Limb (tissue), 2 donors: Measurements from ENCODE around the gene ANKRD2.
"Not testable (repeated sequence)": the region's sequence is repeated elsewhere in the genome, so short reads cannot be mapped to it uniquely, and the experiment has no call there.

Experiments
- DNase-seq, 2 donors: peaks; one replicate each; pipeline ENCODE4 v3.0.0-alpha.2; 2016; ENCODE audit errors: extremely low spot score in 2 of 2

ANKRD2 gene

DNA sequence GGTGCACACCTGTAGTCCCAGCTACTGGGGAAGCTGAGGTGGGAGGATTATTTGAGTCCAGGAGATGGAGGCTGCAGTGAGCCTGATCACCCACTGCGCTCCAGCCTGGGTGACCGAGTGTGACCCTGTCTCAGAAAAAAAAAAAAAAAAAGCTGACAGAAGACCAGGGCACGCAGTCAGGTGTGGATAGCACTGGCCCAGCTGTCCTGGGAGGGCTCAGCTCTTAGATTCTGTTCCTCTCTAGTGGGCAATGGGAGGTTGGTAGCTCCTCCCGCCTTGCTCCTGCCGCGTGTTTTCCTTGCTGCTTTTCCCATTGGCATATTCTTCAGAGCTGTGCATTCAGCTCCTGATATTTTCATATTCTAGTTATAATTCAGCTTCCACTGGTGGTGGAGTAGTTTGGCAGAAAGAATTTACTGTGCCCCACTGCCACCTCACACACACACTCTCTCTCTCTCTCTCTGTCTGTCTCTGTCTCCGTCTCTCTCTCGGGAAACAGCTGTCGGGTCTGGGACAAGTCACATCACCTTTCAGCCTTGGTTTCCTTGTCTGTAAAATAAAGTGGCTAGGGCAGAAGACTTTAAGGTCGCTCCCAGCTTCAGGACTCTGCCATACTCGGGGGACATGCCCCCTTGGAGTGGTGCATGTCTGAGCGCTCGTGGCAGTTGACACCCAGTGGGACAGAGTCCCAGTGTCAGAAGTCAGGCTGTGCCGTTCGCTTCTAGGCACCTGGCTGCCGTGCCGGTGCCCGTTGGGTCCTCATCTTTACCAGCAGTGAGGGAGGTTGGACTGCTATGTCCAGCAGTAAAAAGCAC, 25.9 kb upstream of the ANKRD2 start:
- no peak for DNase-seq

GRCh38 chr10:97547271-97547600, 25.3 kb upstream of the ANKRD2 start:
- no peak for DNase-seq

DNA sequence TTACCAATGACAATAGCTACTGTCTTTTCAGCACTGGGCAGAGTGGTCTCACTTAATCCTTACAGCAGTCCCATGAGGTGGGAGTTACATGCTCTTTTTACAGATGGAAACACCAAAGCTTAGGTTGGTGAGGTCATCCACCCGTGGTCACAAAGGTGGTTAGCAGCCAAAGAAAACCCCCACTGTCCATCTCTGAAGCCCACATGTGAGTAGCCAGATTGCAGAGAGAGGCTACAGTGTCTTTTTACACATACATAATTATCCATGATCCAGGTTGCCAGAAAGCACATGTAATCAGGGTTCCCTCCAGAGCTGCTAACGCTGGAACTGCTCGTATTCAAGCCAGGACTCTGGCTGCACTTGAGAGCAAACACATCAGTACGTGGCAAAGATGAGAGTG, 24.6 kb upstream of the ANKRD2 start:
- no peak for DNase-seq

DNA sequence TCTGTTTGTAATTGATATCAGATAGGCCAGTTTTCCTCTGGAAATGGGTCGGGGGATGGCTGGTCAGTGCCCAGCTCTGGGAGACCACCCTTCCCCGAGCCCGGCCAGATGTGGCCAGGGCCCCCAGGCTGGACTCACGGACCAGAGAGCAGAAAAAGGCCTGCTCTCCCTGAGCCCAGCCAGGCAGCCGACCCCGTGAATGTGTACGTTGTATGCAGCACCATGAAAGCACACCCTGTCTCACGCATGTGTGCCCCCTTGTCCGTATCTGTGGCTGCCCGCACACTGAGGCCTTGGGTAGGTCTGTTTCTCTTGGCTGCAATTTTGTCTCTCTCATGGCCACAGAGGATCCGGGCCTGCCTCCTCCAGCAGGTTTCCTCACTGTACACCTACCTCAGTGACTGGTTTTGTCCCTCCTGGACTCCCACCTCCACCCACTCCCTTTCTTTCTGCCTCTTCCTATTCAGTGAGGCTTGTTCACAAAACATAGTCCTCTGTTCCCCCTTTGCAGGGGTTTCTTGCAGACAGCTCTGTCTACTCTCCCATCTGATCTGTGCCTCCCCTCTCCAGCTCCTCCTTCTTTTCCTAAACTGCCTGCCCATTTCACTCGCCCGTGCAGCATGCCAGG, 23.6 kb upstream of the ANKRD2 start:
- DNase-seq: no peak

DNA sequence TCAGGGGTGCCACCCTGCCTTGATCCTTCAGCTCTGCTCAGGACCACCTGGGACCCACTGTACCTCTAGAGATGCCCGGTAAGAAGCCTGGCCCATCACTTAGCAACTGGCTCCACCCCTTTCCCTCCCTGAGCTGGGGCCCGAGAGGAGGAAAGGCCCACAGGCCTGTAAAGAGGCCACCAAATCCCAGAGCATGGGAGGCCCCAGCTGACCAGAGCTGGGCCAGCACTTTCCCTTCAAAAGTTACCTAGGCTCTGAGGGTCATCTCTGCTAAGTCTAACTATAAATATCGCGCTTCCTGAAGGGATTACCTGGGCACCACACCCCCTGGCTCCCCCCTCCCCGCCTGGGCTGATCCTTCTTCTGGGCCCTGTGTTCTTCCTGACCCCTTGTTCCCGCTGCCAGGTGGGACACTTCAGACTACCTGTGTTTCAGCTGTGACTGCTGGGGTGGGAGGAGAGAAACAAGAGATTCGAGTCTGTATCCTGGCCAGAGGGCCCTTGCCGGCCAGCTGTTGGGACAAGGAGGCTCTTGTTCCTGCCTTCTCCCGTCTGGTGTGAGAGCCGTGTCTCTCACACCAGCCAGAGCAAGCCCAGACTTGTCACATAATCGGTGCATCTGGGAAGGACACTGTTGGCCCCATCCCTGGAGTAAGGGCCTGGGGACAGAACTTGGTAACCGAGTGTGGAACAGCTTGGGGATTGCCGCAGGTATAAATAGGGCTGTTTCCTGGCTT, 22.8 kb upstream of the ANKRD2 start:
- no peak for DNase-seq

GRCh38 chr10:97550336-97551149, 22.0 kb upstream of the ANKRD2 start:
- DNase-seq: no peak

GRCh38 chr10:97551271-97551670, 21.3 kb upstream of the ANKRD2 start:
- no peak for DNase-seq

DNA sequence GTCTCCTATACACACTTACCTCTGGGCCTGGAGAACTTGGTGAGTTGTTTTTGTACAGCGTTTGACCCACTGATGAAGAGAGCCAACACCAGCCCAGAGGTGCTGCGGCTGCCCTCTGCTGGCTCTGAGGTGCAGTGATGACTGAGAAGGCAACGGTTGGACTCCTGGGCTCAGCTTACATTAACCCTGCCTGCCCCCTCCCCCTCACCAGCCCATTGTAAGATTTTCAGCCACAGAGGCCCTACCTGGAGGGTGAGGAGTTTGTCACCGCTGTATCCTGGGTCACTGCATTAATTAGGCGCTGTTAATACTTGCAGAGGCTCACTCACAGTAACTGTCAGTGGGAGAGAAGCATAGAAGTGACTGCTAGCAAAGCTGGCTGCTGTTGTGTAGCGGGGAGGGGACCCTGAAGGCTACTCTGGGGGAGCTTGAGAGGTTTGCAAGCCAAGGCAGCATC, 19.0 kb upstream of the ANKRD2 start:
- peak in 1 of 2 donors; percentile 77 for DNase-seq

DNA sequence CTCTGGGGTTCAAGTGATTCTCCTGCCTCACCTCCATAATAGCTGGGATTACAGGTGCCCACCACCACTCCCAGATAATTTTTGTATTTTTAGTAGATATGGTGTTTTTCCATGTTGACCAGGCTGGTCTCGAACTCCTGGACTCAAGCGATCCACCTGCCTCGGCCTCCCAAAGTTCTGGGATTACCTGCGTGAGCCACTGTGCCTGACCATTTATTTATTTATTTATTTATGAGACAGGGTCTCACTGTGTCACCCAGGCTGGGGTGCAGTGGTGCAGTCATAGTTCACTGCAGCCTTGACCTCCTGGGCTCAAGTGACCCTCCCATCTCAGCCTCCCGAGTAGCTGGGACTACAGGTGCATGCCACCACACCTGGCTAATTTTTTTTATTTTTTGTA, 18.2 kb upstream of the ANKRD2 start:
- DNase-seq: not testable (repeated sequence)

DNA sequence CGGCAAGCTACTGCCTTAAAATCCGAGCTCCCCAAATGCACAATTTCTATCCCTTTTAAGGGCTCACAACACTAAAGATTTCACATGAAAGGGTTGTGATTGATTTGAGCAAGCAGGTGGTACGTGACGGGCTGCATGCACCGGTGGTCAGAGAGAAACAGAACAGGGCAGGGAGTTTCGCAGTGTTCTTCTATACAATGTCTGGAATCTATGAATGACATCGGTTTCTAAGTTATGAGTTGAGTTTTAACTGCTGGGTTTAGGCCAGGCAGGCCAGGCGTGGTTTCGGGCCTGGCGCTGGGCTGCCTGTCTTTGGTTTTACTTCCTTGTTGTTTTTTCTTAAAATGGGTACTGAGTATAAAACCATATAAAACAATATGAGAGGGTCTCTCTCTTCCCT, 17.0 kb upstream of the ANKRD2 start:
- not testable (repeated sequence) for DNase-seq

DNA sequence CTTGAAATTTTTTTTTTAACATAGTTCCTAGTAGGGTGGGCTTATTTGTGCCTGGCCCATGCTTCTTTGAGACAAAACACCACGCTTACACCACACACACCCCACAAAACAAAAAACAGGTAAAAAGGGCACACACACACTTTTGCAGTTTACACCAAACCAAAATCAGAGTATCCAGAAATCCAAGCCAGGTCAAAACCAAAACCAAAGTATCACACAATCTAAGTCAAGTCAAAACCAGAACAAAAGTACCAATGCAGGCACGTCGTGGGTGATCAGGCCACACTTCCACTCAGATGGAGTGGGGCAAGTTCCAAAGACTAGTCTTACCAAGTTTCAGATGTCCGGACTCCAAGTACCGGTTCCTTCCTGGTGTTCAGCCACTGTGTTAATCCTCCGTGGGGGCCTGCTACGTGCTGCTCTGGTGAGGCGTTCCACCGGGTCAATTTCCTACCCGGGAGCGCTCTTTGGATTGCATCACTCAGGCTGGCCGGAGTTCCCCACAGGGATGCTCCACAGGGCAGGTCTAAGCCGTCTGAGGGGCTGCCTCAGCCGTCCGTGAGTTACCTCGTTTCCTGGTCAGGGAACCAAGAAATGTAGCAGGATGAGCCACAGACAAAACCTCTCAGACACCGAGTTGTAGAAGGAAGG, 11.7 kb upstream of the ANKRD2 start:
- DNase-seq: not testable (repeated sequence)

DNA sequence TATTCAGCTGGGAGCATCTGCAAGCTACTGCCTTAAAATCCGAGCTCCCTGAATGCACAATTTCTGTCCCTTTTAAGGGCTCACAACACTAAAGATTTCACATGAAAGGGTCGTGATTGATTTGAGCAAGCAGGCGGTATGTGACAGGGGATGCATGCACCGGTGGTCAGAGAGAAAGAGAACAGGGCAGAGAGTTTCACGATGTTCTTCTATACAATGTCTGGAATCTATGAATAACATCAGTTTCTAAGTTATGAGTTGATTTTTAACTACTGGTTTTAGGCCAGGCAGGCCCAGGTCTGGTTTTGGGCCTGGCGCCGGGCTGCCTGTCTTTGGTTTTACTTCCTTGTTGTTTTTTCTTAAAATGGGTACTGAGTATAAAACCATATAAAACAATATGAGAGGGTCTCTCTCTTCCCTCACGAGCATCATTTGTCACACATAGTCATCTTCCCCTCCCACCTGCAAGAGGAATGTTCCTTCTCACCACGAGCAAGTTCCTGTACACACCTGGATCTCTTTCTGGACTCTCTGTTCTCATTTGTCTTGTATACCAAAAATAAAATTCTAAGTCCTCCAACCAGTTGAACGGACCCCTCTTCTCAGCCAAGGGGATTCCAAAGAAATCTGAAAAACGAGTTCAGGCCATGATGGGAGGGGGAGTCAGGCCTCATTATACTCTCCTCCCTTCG, 11.0 kb upstream of the ANKRD2 start:
- DNase-seq: not testable (repeated sequence)

- DNase-seq: not testable (repeated sequence)
Measured at GRCh38 chr10:97562329-97562728, 10.2 kb upstream of the ANKRD2 start.

DNA sequence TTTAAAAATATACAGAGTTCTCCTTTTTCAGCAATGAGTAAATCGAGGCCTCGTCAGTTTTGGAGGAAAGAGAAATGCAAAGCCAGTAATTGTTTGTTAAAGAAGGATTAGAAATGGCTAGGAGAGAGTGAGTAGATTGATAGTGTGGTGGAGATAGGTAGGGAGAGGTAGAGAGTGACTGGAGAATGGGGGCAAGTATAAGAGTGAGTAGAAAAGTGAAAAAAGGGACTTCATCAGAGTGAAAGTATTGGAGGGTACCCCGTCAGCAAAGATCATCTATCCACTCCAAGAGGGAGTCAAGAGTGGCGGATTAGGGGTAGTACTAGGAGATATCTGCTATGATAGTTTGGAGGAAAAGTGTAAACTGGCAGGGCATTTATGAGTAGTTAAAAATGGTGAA, 9.2 kb upstream of the ANKRD2 start:
- DNase-seq: no peak

DNA sequence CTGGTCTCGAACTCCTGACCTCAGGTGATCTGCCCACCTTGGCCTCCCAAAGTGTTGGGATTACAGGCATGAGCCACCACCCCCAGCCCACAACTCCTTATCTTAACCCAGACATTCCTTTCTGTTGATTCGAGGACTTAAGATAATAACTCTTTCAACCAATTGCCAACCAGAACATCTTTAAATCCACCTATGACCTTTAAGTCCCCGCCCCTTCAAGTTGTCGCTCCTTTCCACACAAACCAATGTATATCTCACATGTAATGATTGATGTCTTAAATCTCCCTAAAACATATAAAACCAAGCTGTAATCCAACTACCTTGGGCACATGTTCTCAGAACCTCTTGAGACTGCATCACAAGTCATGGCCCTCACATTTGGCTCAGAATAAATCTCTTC, 7.8 kb upstream of the ANKRD2 start:
- DNase-seq: no peak

DNA sequence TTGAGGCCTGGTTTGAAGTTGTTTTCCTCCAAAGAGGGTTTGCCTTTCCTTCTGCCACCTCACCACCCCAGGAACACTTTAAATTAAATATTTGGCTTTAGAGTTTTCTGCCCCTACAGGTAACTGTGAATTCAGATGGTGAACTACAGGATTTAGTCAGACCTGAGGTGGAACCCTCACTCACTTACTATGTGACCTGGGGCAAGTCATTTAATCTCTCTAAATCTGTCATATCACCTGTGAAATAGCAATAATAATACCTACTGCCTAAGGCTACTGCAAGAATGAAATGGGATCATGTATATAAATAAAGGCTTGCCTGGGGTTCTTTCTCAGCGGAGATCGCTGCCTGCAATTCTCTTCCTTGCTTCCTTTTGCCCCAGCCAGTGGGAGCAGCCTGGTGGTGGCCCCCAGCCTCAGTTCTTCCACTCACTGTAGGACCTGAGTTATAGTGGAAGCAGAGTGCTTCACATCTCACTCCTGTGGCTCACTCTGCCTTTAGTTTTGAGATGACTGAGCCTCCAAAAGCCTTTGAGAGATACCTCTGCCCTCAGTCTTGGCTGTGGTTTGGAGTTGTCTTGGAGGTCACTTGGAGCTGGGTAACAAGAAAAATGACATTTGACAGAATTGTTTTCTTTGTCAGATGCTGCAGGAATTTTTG, 6.1 kb upstream of the ANKRD2 start:
- DNase-seq: no peak

- no peak for DNase-seq
Measured at GRCh38 chr10:97567891-97568290, 4.7 kb upstream of the ANKRD2 start.

GRCh38 chr10:97570146-97570788, 2.3 kb upstream of the ANKRD2 start:
- no peak for DNase-seq

- peak in 1 of 2 donors; percentile 54 for DNase-seq
Measured at GRCh38 chr10:97570789-97571471, 1.6 kb upstream of the ANKRD2 start.
